M059J (cell line): ENCODE measurements around the gene TCEA2. TPM values are rescaled to one million over a fixed set of nuclear protein-coding genes. Genes with fewer than 3 reads are reported as not detected.
"Not testable (repeated sequence)": the region's sequence is repeated elsewhere in the genome, so short reads cannot be mapped to it uniquely, and the experiment has no call there.

Experiments used
- DNase-seq: peaks from one replicate; pipeline ENCODE4 v3.0.0-alpha.2; 2012; ENCODE audit warnings: low read depth
- total RNA-seq: library from RNA; depleted of rRNA; stranded (reverse); fragments of >200 nt; shearing (Covaris generic); gene quantifications from 2 replicates; pipeline ENCODE4 v1.2.3, GENCODE V29; 2014

The TCEA2 gene
- total RNA-seq, 1 experiment from 2014 or later, result 28.7 TPM

GRCh38 chr20:64107736-64108457 is 44.9 kb downstream of the TCEA2 start:
- no peak for DNase-seq

GRCh38 chr20:64108731-64109681 is 46.0 kb downstream of the TCEA2 start:
- DNase-seq, result no peak

- DNase-seq, result no peak
These were observed 46.9 kb downstream of the TCEA2 start for GRCh38 chr20:64109831-64110391.

DNA sequence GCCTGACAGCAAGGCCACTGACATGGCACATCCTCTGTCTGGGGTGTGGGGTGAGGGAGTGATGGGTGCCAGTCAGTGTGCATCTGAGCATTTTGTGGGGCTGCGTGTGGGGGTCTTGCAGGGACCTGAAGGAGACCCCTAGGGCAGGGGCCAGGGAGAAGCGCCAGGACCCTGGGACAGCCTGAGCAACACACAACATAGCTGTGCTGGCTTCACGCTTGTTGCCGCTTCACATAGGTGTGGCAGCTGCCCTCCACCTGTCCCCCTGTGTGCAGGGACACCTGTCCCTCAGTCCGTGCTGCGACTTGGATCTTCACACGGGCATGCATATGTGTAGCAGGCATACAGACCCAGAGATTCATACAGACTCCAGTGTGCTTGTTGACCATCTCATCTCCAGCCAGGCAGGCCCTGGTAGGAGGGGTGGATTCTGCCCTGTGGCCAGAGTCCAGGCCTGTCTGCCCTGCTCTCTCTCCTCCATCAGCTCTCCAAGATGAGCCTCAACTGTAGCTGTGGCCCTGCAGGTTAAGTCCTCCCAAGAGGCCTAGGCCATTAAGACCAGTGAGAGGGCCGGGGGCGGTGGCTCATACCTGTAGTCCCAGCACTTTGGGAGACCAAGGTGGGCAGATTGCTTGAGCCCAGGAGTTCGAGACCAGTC is 47.5 kb downstream of the TCEA2 start:
- DNase-seq, result no peak

DNA sequence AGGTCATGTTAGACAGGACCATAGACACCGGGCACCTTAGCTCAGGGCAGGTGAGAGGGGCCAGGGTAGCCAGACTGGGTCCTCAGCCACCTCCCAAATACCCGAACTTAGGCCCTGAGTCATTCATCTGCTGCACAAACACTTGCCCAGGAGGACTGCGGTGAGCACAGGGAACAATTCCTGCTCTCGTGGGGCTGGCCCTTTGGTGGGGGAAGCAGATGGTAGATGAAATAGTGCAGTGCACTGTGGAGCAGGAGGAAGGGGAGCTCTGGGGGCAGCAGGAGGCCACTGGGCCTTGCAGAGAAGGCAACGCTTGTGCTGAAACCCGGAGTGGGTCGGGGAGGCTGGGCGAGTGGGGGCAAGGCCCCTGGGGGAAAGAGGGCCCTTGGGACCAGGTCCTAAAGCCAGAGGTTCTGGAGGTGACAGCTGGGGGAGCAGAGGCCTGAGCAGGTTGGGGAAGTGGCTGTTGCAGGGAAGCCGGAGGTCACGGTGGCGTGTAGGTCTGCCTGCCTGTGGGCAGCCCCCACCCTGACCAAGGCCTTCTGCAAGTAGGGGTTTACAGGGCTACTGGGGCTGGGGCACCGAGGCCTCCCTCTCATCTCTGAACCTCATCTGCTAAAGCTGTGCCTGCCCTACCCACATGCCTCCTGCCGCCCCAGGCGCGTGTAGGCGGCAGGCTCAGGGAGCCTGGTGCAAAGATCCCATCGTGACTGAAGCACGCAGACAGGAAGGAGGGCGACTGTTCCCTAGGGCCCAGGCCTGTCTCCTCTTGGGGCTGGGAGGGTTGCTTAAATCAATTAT is 49.0 kb downstream of the TCEA2 start:
- no peak for DNase-seq

- no peak for DNase-seq
These were observed 49.9 kb downstream of the TCEA2 start for GRCh38 chr20:64112691-64113443.

- DNase-seq, result no peak
These were observed 50.4 kb downstream of the TCEA2 start for GRCh38 chr20:64113444-64113775.

GRCh38 chr20:64113796-64114355 is 50.9 kb downstream of the TCEA2 start:
- DNase-seq, result no peak

GRCh38 chr20:64114356-64114971 is 51.5 kb downstream of the TCEA2 start:
- DNase-seq, result no peak

- no peak for DNase-seq
These were observed 52.3 kb downstream of the TCEA2 start for GRCh38 chr20:64115171-64115911.

GRCh38 chr20:64116016-64116415 is 53.0 kb downstream of the TCEA2 start:
- DNase-seq, result no peak

DNA sequence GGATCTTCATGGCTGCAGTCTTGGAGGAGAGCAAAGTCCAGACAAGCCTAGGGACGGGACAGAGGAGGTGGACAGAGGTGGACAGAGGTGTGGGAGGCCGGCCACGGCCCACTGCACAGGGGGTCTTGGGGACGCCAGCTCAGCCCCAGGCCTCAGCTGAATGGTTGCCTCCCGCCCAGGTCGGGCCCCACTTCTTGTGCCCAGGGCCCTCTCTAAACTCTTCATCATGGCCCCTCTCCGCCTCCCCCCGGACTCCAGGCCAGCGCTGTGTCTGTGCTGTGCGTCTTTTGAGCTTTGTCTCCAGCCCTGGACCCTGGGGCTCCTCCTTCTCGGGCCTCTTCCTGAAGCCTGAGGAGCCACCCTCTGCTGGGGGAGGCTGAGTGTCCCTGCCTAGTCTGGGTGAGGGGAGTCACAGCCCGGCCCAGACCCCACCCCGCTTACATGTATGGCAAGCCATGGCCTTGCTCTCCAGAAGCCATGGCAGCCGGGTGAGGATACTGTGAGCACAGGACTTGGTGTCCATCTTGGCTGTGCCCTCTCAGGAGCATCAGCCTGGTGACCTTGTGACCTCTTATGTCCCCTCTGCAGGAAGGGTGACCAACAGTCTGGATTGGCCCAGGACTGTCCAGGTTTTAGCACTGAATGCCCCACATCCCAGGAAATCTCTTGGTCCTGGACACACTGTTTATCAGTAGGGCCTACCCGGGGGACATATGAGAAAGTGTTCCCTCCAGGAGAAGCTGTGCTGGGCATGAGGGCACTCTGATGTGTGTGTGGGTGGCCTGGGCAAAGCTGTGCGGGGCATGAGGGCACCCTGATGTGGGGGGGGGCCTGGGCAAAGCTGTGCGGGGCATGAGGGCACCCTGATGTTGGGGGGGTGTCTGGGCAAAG is 53.8 kb downstream of the TCEA2 start:
- DNase-seq, result no peak

DNA sequence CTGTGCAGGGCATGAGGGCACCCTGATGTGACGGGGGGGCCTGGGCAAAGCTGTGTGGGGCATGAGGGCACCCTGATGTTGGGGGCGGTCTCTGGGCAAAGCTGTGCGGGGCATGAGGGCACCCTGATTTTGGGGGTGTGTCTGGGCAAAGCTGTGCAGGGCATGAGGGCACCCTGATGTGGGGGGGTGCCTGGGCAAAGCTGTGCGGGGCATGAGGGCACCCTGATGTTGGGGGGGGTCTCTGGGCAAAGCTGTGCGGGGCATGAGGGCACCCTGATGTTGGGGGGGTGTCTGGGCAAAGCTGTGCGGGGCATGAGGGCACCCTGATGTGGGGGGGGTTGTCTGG is 54.4 kb downstream of the TCEA2 start:
- not testable (repeated sequence) for DNase-seq

DNA sequence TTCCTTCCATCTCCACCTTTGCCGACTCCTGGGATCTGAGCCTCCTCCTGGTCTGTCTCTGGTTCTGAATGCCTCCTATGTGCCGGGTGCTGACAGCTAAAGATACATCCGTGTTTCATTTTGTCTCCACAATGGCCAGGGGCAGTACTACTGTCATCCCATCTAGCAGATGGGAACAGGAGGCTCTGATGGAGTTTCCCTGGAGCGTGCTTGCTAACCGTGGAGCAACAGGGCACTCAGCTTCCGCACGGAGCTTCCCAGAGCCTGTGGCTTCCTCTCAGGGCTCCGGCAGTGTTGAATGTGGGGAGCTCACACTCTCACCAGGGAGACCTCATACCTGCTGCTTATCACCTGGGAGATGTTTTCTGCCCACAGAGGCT is 56.3 kb downstream of the TCEA2 start:
- DNase-seq, result peak; percentile 32

- DNase-seq, result no peak
These were observed 56.8 kb downstream of the TCEA2 start for GRCh38 chr20:64119681-64120341.

- DNase-seq, result no peak
These were observed 58.6 kb downstream of the TCEA2 start for GRCh38 chr20:64121586-64121985.
